Peyer's patch (tissue), 4 donors: ENCODE results near the gene PPOX.
A peak's percentile ranks its signal among the peaks of the same experiment; 100 is the strongest.

Experiments used
- CTCF ChIP-seq, 6 experiments: fragments of 450-650 bp in 4 of 6; fragments of 200-600 bp in 2 of 6; sonication (generic) in 1 of 6; IDR thresholded peaks; one replicate each; pipeline ENCODE4 v1.5.1; 2017 to 2019; ENCODE audit warnings: antibody characterized with exemption in 6 of 6, mild to moderate bottlenecking in 3 of 6, moderate library complexity in 1 of 6
- POLR2A ChIP-seq, 2 donors: fragments of 450-650 bp; IDR thresholded peaks; one replicate each; pipeline ENCODE4 v1.5.1; 2017; ENCODE audit warnings: antibody characterized with exemption in 2 of 2, mild to moderate bottlenecking in 2 of 2, moderate library complexity in 2 of 2

- TF ChIP-seq CTCF (IDR thresholded peaks at IDR 0.05) (peak in 2 of 6 experiments; percentile 3 to 24), POLR2A (IDR thresholded peaks at IDR 0.05) (peak; percentile 44 to 74)
Measured at GRCh38 chr1:161177112-161177935, 11.1 kb downstream of the PPOX start, which contains the start of gene B4GALT3.
